ENCODE measurements around the gene GGNBP2. TPM values are rescaled to one million over a fixed set of nuclear protein-coding genes. Genes with fewer than 3 reads are reported as not detected.

Gene GGNBP2
- total and polyA plus RNA-seq, 8 donors: 15.8 to 161 (median 39.5) TPM

DNA sequence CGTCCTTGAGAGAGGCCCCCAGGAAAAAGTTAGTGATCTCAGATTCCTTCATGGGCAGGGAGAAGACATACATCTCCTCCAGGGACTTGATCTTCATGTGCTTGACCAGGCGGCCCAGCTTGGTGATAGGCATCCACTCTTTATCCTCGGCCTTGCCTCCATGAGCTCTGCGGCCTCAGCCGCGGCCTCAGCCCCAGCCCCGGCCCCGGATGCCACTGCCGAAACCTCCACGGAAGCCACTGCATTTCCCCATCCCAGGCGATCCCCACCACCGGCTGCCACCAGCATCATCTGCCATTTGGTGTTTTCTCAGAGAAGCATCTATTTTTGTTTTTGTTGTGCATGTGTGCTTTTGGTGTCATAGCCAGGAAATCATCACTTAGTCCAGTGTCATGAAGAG, 30.3 kb downstream of the GGNBP2 start:
- intact Hi-C loops (cut with DNase I; ENCODE audit: low total_unique reads): no loop called here
- peaks cover 0 to 17% (median 6%) of the 10 kb centered on the region in 4 donors for H3K4me1 ChIP-seq
- DNase-seq: no peak
- H3K27ac ChIP-seq: no peak overlapping the region
- H3K36me3 ChIP-seq: peaks cover 42 to 90% (median 86%) of the 10 kb centered on the region in 4 donors
- no peak overlapping the region for H3K4me3 ChIP-seq
- WGBS, 5 donors: 94 to 99% (median 95%) methylated on average over 12 of the region's 12 CpGs
- H3K27me3 ChIP-seq: no peaks in the 10 kb centered on the region
- no peak for TF ChIP-seq POLR2AphosphoS5 (IDR thresholded peaks at IDR 0.05)
- TF ChIP-seq, protein P1, sequence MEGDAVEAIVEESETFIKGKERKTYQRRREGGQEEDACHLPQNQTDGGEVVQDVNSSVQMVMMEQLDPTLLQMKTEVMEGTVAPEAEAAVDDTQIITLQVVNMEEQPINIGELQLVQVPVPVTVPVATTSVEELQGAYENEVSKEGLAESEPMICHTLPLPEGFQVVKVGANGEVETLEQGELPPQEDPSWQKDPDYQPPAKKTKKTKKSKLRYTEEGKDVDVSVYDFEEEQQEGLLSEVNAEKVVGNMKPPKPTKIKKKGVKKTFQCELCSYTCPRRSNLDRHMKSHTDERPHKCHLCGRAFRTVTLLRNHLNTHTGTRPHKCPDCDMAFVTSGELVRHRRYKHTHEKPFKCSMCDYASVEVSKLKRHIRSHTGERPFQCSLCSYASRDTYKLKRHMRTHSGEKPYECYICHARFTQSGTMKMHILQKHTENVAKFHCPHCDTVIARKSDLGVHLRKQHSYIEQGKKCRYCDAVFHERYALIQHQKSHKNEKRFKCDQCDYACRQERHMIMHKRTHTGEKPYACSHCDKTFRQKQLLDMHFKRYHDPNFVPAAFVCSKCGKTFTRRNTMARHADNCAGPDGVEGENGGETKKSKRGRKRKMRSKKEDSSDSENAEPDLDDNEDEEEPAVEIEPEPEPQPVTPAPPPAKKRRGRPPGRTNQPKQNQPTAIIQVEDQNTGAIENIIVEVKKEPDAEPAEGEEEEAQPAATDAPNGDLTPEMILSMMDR (IDR thresholded peaks at IDR 0.05): no peak
- TF ChIP-seq EP300 (IDR thresholded peaks at IDR 0.05): no peak
- no peak for TF ChIP-seq POLR2A (IDR thresholded peaks at IDR 0.05)
- H3K9me3 ChIP-seq: no peaks in the 10 kb centered on the region

DNA sequence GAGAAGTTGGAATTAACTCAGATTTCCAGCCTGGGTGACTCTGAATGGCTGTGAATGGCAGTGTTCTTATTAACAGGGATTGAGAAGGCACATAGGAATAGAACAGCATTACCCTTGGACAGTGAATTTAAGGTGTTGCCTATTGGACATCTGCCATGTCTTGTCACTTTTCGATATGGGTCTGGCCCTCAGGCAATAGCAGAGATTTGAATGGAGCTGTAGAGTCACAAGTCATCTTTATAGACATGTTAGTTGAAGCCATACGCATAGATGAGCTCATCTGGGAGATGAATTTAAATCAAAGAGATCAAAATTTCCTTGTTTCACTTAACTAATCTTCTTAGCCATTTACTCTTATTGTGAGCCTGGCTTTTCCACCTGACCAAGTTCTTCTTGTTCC, 32.1 kb downstream of the GGNBP2 start:
- 45 to 67% (median 54%) methylated on average over 2 of the region's 2 CpGs for WGBS, 5 donors
- no peak for DNase-seq
- Histone ChIP-seq H3K27me3 (no peaks in the 10 kb centered on the region), H3K9me3 (no peaks in the 10 kb centered on the region), H3K4me3 (no peak overlapping the region), H3K36me3 (peaks cover 47 to 90% (median 86%) of the 10 kb centered on the region in 4 donors), H3K27ac (no peak overlapping the region), H3K4me1 (peaks cover 0 to 13% (median 6%) of the 10 kb centered on the region in 4 donors)
- intact Hi-C loops (cut with DNase I; ENCODE audit: low total_unique reads): no loop called here
- TF ChIP-seq, protein P1 (IDR thresholded peaks at IDR 0.05): no peak
- no peak for TF ChIP-seq EP300 (IDR thresholded peaks at IDR 0.05)
- TF ChIP-seq POLR2AphosphoS5 (IDR thresholded peaks at IDR 0.05): no peak
- no peak for TF ChIP-seq POLR2A (IDR thresholded peaks at IDR 0.05)

DNA sequence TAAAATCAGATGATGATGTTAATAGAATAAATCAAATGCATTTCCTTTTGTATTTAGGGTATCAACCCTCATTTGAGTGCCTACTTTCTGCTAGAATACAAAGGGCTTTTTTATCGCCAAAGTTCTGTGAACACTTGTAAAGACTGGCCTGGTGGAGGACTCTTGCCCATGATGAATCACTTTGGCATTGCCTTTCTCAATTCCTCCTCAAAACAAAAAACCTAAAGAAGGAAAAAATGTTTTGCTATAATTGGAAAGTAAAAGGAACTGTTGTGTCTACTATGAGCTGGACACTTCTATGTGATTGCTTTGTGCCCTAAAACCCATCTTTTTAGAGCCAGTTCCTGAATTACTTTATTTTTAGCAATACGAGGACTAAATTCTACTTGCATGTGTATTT, 34.0 kb downstream of the GGNBP2 start:
- WGBS, 5 donors: 86 to 95% (median 92%) methylated on average over 2 of the region's 2 CpGs
- Histone ChIP-seq H3K4me1 (peaks cover 0 to 13% (median 6%) of the 10 kb centered on the region in 4 donors), H3K9me3 (no peaks in the 10 kb centered on the region), H3K27ac (no peak overlapping the region), H3K27me3 (no peaks in the 10 kb centered on the region), H3K4me3 (no peak overlapping the region), H3K36me3 (peaks cover 58 to 90% (median 86%) of the 10 kb centered on the region in 4 donors)
- DNase-seq: no peak
- intact Hi-C loops (cut with DNase I; ENCODE audit: low total_unique reads): no loop called here
- TF ChIP-seq POLR2A (IDR thresholded peaks at IDR 0.05) (no peak), POLR2AphosphoS5 (IDR thresholded peaks at IDR 0.05) (no peak), EP300 (IDR thresholded peaks at IDR 0.05) (no peak)
- TF ChIP-seq, protein P1 (IDR thresholded peaks at IDR 0.05): no peak

DNA sequence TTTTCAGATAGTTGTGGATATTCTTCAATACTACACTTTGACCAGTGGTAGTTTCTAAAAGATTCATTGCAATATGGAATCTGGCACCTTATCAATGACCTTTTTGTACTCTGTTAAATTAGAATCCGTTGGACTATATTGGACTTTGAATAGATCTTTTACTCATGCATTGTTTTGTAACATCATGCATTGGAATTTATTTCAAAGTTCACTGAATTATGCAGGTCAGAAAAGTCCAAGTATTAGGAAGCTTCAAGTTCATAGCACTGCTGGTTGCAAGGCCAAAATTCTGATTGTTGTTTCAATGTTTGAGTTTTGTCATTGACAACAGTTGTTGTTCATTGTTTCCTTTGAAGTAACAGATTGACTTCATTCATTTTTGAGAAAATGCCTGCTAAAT, 39.1 kb downstream of the GGNBP2 start:
- intact Hi-C loops (cut with DNase I; ENCODE audit: low total_unique reads): no loop called here
- H3K9me3 ChIP-seq: no peaks in the 10 kb centered on the region
- no peak overlapping the region for H3K27ac ChIP-seq
- H3K27me3 ChIP-seq: no peaks in the 10 kb centered on the region
- DNase-seq: no peak
- no peak for TF ChIP-seq POLR2AphosphoS5 (IDR thresholded peaks at IDR 0.05)
- TF ChIP-seq EP300 (IDR thresholded peaks at IDR 0.05): no peak
- TF ChIP-seq POLR2A (IDR thresholded peaks at IDR 0.05): no peak
- TF ChIP-seq, protein P1 (IDR thresholded peaks at IDR 0.05): no peak
- H3K36me3 ChIP-seq: peaks cover 73 to 100% (median 100%) of the 10 kb centered on the region in 4 donors
- 41 to 52% (median 45%) methylated on average over 1 of the region's 1 CpG for WGBS, 5 donors
- H3K4me1 ChIP-seq: no peaks in the 10 kb centered on the region
- no peak overlapping the region for H3K4me3 ChIP-seq

Measured in stomach (tissue), 9 donors.